HEK293 (cell line): ENCODE data around the gene KCNE4.

Source experiments
- CTCF ChIA-PET: fragments of 350-600 bp; formaldehyde crosslinking; extraction: SDS; loops from one replicate; lab custom pipeline; 2021; ENCODE audit warnings: antibody characterized with exemption; lab: Yijun Ruan, JAX
- POLR2A ChIA-PET: fragments of 300-600 bp; formaldehyde crosslinking; extraction: SDS; loops from one replicate; lab custom pipeline; 2020; ENCODE audit warnings: antibody characterized with exemption, inconsistent platforms; lab: Yijun Ruan, JAX
- H3K27ac ChIP-seq: fragments of 200-500 bp; sonication (Bioruptor generic); 2 replicates; pipeline ENCODE4 v1.5.1; 2014; ENCODE audit warnings: low read depth, low read length, control low read depth, inconsistent platforms; ENCODE audit errors: extremely low read depth
- H3K36me3 ChIP-seq, 2 experiments: fragments of 200-500 bp in 1 of 2; sonication (Bioruptor generic) in 1 of 2; 1 replicate in 1 of 2; 2 replicates in 1 of 2; pipeline ENCODE4 v1.5.1; 2014 to 2017; ENCODE audit warnings: inconsistent platforms in 2 of 2, low read length in 2 of 2; ENCODE audit not compliant: control insufficient read depth in 2 of 2, insufficient read depth in 1 of 2
- H3K4me1 ChIP-seq: fragments of 200-500 bp; sonication (Bioruptor generic); 2 replicates; pipeline ENCODE4 v1.5.1; 2014; ENCODE audit warnings: mild to moderate bottlenecking, low read length, inconsistent platforms; ENCODE audit not compliant: control insufficient read depth, insufficient read depth
- H3K4me3 ChIP-seq: 2 replicates; pipeline ENCODE4 v1.5.1; 2011; ENCODE audit warnings: low read depth, mild to moderate bottlenecking, control low read depth, low read length, moderate library complexity
- H3K9me3 ChIP-seq: fragments of 200-500 bp; sonication (Bioruptor generic); 2 replicates; pipeline ENCODE4 v1.5.1; 2014; ENCODE audit warnings: low read depth, low read length, inconsistent platforms; ENCODE audit not compliant: control insufficient read depth, insufficient read depth
- BCL11B ChIP-seq: fragments of 450-650 bp; formaldehyde crosslinking; IDR thresholded peaks from 2 replicates; pipeline ENCODE4 v1.5.1; 2016; ENCODE audit warnings: low read depth, missing biosample characterization, missing genetic modification characterization
- CTCF ChIP-seq: fragments of 450-650 bp; formaldehyde crosslinking; IDR thresholded peaks from 2 replicates; pipeline ENCODE4 v1.5.1; 2016; ENCODE audit warnings: missing biosample characterization, missing genetic modification characterization
- EGR2 ChIP-seq: fragments of 450-650 bp; formaldehyde crosslinking; IDR thresholded peaks from 2 replicates; pipeline ENCODE4 v1.5.1; 2016; ENCODE audit warnings: low read depth, missing biosample characterization, missing genetic modification characterization
- HOXD13 ChIP-seq: sonication (generic); formaldehyde crosslinking; IDR thresholded peaks from 2 replicates; pipeline ENCODE4 v1.8.0; 2022; ENCODE audit warnings: missing genetic modification reagents, borderline replicate concordance
- PRDM2 ChIP-seq: fragments of 450-650 bp; formaldehyde crosslinking; IDR thresholded peaks from 2 replicates; pipeline ENCODE4 v1.5.1; 2016; ENCODE audit warnings: missing biosample characterization, missing genetic modification characterization, borderline replicate concordance
- SETDB1 ChIP-seq: IDR thresholded peaks from one replicate; pipeline ENCODE4 v1.6.1; 2017; ENCODE audit warnings: mild to moderate bottlenecking, low read length, moderate library complexity, mixed read lengths; ENCODE audit not compliant: insufficient read length
- ZBTB26 ChIP-seq: fragments of 450-650 bp; formaldehyde crosslinking; optimal IDR thresholded peaks from 2 replicates; pipeline ENCODE3; 2016; ENCODE audit warnings: missing biosample characterization, mild to moderate bottlenecking, missing genetic modification characterization
- ZBTB8A ChIP-seq: fragments of 450-650 bp; formaldehyde crosslinking; IDR thresholded peaks from 2 replicates; pipeline ENCODE4 v1.5.1; 2016; ENCODE audit warnings: missing biosample characterization, missing genetic modification characterization
- ZNF132 ChIP-seq: fragments of 450-650 bp; formaldehyde crosslinking; IDR thresholded peaks from 2 replicates; pipeline ENCODE4 v1.5.1; 2017; ENCODE audit warnings: missing biosample characterization, missing genetic modification characterization, borderline replicate concordance
- ZNF140 ChIP-seq: fragments of 450-650 bp; formaldehyde crosslinking; IDR thresholded peaks from 2 replicates; pipeline ENCODE4 v1.5.1; 2016; ENCODE audit warnings: missing biosample characterization, missing genetic modification characterization
- ZNF184 ChIP-seq: fragments of 450-650 bp; IDR thresholded peaks from 2 replicates; pipeline ENCODE4 v1.5.1; 2018; ENCODE audit warnings: missing biosample characterization, mild to moderate bottlenecking, missing genetic modification characterization
- ZNF266 ChIP-seq: fragments of 450-650 bp; formaldehyde crosslinking; IDR thresholded peaks from 2 replicates; pipeline ENCODE4 v1.5.1; 2016; ENCODE audit warnings: missing biosample characterization, missing genetic modification characterization, low read depth
- ZNF302 ChIP-seq: fragments of 450-650 bp; formaldehyde crosslinking; IDR thresholded peaks from 2 replicates; pipeline ENCODE4 v1.5.1; 2016; ENCODE audit warnings: missing biosample characterization, missing genetic modification characterization, low read depth
- ZNF514 ChIP-seq: fragments of 450-650 bp; formaldehyde crosslinking; IDR thresholded peaks from 2 replicates; pipeline ENCODE4 v1.5.1; 2016; ENCODE audit warnings: missing biosample characterization, missing genetic modification characterization
- ZNF548 ChIP-seq: fragments of 450-650 bp; formaldehyde crosslinking; IDR thresholded peaks from 2 replicates; pipeline ENCODE4 v1.5.1; 2016; ENCODE audit warnings: missing biosample characterization, missing genetic modification characterization
- ZNF654 ChIP-seq: fragments of 450-650 bp; formaldehyde crosslinking; IDR thresholded peaks from 2 replicates; pipeline ENCODE4 v1.5.1; 2016; ENCODE audit warnings: low read depth, missing biosample characterization, missing genetic modification characterization

KCNE4 gene

GRCh38 chr2:223100061-223100511 is 48.1 kb downstream of the KCNE4 start:
- Histone ChIP-seq H3K4me3 (no peak overlapping the region), H3K9me3 (no peaks in the 10 kb centered on the region), H3K27ac (no peak overlapping the region), H3K4me1 (no peaks in the 10 kb centered on the region), H3K36me3 (no peaks in the 10 kb centered on the region)
- TF ChIP-seq ZNF140 (tag by site-specific recombination) (no peak), ZNF184 (tag by site-specific recombination) (no peak), ZNF302 (tag by site-specific recombination) (no peak)
- CTCF ChIA-PET = interaction anchor here (0.6 to 4.9 kb wide), 6 partner anchors 34 to 768 kb away, joined by 3 to 37 read pairs (median 4); no protein-coding TSS in a partner anchor
- POLR2A ChIA-PET = no interaction called here

- Histone ChIP-seq H3K27ac (no peak overlapping the region), H3K36me3 (no peaks in the 10 kb centered on the region), H3K4me1 (no peaks in the 10 kb centered on the region), H3K9me3 (no peaks in the 10 kb centered on the region), H3K4me3 (no peak overlapping the region)
- ChIA-PET POLR2A (no interaction called here), CTCF (interaction anchor here (0.6 to 4.9 kb wide), 20 partner anchors 9 to 1061 kb away, joined by 3 to 37 read pairs (median 3); no protein-coding TSS in a partner anchor)
- peak; percentile 8 for TF ChIP-seq SETDB1
- no peak for TF ChIP-seq ZBTB26 (tag by site-specific recombination)
- TF ChIP-seq ZBTB8A = no peak
- 0 out of 2 replicates have a peak, but pooled peaks have one; percentile 18 for TF ChIP-seq EGR2 (tag by site-specific recombination)
- TF ChIP-seq PRDM2 (tag by site-specific recombination) = no peak
- no peak for TF ChIP-seq ZNF132 (tag by site-specific recombination)
- TF ChIP-seq BCL11B (tag by site-specific recombination) = no peak
- no peak for TF ChIP-seq ZNF266 (tag by site-specific recombination)
- peak; percentile 27 for TF ChIP-seq ZNF654 (tag by site-specific recombination)
- no peak for TF ChIP-seq ZNF548 (tag by site-specific recombination)
- no peak for TF ChIP-seq HOXD13 (CRISPR knock-in tag)
- TF ChIP-seq ZNF514 (tag by site-specific recombination) = no peak
- TF ChIP-seq CTCF (tag by site-specific recombination) = peak; percentile 62
Measured at GRCh38 chr2:223101340-223102039, 49.5 kb downstream of the KCNE4 start.
